ENCODE measurements around the gene BCKDK.

The BCKDK gene

DNA sequence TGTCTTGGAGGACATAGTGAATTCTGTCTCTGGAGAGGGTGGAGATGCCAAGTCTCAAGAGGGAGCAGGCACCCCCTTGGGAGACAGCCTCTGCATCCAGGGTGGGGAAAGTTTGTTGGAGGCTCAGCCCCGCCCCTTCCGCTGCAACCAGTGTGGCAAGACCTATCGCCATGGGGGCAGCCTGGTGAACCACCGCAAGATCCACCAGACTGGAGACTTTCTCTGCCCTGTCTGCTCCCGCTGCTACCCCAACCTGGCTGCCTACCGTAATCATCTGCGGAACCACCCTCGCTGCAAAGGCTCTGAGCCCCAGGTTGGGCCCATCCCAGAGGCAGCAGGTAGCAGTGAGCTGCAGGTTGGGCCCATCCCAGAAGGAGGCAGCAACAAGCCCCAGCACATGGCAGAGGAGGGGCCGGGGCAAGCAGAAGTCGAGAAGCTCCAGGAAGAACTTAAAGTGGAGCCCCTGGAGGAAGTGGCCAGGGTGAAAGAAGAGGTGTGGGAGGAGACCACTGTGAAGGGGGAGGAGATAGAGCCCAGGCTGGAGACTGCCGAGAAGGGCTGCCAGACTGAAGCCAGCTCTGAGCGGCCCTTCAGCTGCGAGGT, 28.7 kb upstream of the BCKDK start:
- no peak for TF ChIP-seq ZFP3 (CRISPR knock-in tag; IDR thresholded peaks at IDR 0.05)
- TF ChIP-seq TOX (CRISPR knock-in tag; IDR thresholded peaks at IDR 0.05; ENCODE audit: borderline replicate concordance), result no peak
- TF ChIP-seq ZFP30 (CRISPR knock-in tag; IDR thresholded peaks at IDR 0.05), result no peak
- no peak for ATAC-seq

DNA sequence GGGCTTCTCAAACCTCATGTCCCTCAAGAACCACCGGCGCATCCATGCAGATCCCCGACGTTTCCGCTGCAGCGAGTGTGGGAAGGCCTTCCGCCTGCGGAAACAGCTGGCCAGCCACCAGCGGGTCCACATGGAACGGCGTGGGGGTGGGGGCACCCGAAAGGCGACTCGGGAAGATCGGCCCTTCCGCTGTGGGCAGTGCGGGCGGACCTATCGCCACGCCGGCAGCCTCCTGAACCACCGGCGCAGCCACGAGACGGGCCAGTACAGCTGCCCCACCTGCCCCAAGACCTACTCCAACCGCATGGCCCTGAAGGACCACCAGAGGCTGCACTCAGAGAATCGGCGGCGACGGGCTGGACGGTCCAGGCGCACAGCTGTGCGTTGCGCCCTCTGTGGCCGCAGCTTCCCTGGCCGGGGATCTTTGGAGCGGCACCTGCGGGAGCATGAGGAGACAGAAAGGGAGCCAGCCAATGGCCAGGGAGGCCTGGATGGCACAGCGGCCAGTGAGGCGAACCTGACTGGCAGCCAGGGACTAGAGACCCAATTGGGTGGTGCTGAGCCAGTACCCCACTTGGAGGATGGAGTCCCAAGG, 28.1 kb upstream of the BCKDK start:
- TF ChIP-seq RARB (CRISPR knock-in tag; IDR thresholded peaks at IDR 0.05) (no peak), ARNTL (CRISPR knock-in tag; IDR thresholded peaks at IDR 0.05; ENCODE audit: borderline replicate concordance, low read depth) (no peak), ZC3H10 (CRISPR knock-in tag; IDR thresholded peaks at IDR 0.05) (no peak)
- TF ChIP-seq, protein P1, sequence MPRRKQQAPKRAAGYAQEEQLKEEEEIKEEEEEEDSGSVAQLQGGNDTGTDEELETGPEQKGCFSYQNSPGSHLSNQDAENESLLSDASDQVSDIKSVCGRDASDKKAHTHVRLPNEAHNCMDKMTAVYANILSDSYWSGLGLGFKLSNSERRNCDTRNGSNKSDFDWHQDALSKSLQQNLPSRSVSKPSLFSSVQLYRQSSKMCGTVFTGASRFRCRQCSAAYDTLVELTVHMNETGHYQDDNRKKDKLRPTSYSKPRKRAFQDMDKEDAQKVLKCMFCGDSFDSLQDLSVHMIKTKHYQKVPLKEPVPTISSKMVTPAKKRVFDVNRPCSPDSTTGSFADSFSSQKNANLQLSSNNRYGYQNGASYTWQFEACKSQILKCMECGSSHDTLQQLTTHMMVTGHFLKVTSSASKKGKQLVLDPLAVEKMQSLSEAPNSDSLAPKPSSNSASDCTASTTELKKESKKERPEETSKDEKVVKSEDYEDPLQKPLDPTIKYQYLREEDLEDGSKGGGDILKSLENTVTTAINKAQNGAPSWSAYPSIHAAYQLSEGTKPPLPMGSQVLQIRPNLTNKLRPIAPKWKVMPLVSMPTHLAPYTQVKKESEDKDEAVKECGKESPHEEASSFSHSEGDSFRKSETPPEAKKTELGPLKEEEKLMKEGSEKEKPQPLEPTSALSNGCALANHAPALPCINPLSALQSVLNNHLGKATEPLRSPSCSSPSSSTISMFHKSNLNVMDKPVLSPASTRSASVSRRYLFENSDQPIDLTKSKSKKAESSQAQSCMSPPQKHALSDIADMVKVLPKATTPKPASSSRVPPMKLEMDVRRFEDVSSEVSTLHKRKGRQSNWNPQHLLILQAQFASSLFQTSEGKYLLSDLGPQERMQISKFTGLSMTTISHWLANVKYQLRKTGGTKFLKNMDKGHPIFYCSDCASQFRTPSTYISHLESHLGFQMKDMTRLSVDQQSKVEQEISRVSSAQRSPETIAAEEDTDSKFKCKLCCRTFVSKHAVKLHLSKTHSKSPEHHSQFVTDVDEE (CRISPR knock-in tag; IDR thresholded peaks at IDR 0.05), result no peak
- ATAC-seq, result no peak

DNA sequence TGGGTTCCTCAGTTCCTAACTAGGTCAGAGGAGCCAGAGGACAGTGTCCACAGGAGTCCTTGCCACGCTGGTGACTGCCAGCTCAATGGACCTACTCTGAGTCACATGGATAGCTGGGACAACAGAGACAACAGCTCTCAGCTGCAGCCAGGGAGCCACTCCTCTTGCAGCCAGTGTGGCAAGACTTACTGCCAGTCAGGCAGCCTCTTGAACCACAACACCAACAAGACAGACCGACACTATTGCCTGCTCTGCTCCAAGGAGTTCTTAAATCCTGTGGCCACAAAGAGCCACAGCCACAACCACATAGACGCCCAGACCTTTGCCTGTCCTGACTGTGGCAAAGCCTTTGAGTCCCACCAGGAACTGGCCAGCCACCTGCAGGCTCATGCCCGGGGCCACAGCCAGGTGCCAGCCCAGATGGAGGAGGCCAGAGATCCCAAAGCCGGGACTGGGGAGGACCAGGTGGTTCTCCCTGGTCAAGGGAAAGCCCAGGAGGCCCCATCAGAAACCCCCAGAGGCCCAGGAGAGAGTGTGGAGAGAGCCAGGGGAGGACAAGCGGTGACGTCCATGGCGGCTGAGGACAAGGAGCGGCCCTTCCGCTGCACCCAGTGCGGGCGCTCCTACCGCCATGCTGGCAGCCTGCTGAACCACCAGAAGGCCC, 27.3 kb upstream of the BCKDK start:
- ATAC-seq, result no peak

DNA sequence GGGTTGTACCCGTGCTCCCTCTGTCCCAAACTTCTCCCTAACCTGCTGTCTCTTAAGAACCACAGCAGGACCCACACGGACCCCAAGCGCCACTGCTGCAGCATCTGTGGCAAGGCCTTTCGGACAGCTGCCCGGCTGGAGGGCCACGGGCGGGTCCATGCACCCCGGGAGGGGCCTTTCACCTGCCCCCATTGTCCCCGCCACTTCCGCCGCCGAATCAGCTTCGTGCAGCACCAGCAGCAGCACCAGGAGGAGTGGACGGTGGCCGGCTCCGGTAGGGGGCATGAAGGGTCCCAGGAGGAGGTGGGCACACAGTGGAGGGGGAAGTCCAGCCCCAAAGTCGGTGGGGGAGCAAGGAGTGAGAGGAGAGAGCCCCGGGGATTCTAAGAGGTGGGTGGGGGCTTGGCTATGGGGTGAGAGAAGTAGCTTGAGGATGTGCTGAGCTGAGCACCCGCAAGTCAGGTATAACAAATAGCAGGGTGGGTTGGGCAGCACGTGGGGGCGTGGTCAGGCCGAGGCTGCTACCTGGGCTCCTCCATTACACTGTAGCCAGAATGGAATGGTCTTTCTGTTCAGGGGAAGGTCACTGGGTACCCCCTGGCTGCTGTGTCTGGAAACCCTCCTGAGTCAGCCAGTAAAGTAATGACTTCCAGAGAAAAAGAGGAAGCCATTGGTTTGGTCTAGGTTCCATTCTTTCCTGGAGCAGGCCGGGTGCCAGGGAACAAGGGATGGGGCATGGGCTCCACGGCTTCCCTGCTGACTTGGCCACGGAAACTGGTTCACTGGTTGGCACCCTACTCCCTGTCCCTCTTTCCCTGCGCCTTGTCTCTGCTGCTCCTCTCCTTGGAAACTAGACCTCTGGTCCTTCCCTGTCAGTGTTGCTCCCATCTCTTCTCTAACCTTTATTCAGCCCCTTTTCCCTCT, 26.5 kb upstream of the BCKDK start:
- TF ChIP-seq ZFP3 (CRISPR knock-in tag; IDR thresholded peaks at IDR 0.05), result no peak
- no peak for TF ChIP-seq TCF4 (CRISPR knock-in tag; IDR thresholded peaks at IDR 0.05; ENCODE audit: borderline replicate concordance)
- TF ChIP-seq, protein P1 (CRISPR knock-in tag; IDR thresholded peaks at IDR 0.05), result no peak
- TF ChIP-seq GLIS3 (CRISPR knock-in tag; IDR thresholded peaks at IDR 0.05), result no peak
- ATAC-seq, result no peak

More for the DNA sequence above, 27.3 kb upstream of the BCKDK start:
- TF ChIP-seq, protein P2, sequence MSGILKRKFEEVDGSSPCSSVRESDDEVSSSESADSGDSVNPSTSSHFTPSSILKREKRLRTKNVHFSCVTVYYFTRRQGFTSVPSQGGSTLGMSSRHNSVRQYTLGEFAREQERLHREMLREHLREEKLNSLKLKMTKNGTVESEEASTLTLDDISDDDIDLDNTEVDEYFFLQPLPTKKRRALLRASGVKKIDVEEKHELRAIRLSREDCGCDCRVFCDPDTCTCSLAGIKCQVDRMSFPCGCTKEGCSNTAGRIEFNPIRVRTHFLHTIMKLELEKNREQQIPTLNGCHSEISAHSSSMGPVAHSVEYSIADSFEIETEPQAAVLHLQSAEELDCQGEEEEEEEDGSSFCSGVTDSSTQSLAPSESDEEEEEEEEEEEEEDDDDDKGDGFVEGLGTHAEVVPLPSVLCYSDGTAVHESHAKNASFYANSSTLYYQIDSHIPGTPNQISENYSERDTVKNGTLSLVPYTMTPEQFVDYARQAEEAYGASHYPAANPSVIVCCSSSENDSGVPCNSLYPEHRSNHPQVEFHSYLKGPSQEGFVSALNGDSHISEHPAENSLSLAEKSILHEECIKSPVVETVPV (CRISPR knock-in tag; IDR thresholded peaks at IDR 0.05), result no peak
- TF ChIP-seq ZNF8 (CRISPR knock-in tag; IDR thresholded peaks at IDR 0.05) (no peak), ARNTL (CRISPR knock-in tag; IDR thresholded peaks at IDR 0.05; ENCODE audit: borderline replicate concordance, low read depth) (no peak), ZC3H10 (CRISPR knock-in tag; IDR thresholded peaks at IDR 0.05) (no peak), ZNF565 (CRISPR knock-in tag; conservative IDR thresholded peaks at IDR 0.05; ENCODE audit: low read depth) (no peak), SNAI2 (CRISPR knock-in tag; IDR thresholded peaks at IDR 0.05) (no peak), BACH2 (CRISPR knock-in tag; IDR thresholded peaks at IDR 0.05; ENCODE audit: borderline replicate concordance) (no peak), CSDC2 (CRISPR knock-in tag; IDR thresholded peaks at IDR 0.05) (no peak), ISL1 (CRISPR knock-in tag; IDR thresholded peaks at IDR 0.05) (no peak), ZNF70 (CRISPR knock-in tag; IDR thresholded peaks at IDR 0.05) (no peak), RARB (CRISPR knock-in tag; IDR thresholded peaks at IDR 0.05) (no peak), TCF4 (CRISPR knock-in tag; IDR thresholded peaks at IDR 0.05; ENCODE audit: borderline replicate concordance) (no peak)
- TF ChIP-seq, protein P3, sequence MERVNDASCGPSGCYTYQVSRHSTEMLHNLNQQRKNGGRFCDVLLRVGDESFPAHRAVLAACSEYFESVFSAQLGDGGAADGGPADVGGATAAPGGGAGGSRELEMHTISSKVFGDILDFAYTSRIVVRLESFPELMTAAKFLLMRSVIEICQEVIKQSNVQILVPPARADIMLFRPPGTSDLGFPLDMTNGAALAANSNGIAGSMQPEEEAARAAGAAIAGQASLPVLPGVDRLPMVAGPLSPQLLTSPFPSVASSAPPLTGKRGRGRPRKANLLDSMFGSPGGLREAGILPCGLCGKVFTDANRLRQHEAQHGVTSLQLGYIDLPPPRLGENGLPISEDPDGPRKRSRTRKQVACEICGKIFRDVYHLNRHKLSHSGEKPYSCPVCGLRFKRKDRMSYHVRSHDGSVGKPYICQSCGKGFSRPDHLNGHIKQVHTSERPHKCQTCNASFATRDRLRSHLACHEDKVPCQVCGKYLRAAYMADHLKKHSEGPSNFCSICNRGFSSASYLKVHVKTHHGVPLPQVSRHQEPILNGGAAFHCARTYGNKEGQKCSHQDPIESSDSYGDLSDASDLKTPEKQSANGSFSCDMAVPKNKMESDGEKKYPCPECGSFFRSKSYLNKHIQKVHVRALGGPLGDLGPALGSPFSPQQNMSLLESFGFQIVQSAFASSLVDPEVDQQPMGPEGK (CRISPR knock-in tag; IDR thresholded peaks at IDR 0.05; ENCODE audit: borderline replicate concordance), result no peak
- TF ChIP-seq, protein P4, sequence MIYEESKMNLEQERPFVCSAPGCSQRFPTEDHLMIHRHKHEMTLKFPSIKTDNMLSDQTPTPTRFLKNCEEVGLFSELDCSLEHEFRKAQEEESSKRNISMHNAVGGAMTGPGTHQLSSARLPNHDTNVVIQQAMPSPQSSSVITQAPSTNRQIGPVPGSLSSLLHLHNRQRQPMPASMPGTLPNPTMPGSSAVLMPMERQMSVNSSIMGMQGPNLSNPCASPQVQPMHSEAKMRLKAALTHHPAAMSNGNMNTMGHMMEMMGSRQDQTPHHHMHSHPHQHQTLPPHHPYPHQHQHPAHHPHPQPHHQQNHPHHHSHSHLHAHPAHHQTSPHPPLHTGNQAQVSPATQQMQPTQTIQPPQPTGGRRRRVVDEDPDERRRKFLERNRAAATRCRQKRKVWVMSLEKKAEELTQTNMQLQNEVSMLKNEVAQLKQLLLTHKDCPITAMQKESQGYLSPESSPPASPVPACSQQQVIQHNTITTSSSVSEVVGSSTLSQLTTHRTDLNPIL (CRISPR knock-in tag; IDR thresholded peaks at IDR 0.05; ENCODE audit: low read depth), result no peak
